Medulla oblongata (tissue), 1 donor: ENCODE measurements around the gene GTF2A2.

Experiments
- DNase-seq: peaks from one replicate; pipeline ENCODE4 v3.0.0-alpha.2; 2015; ENCODE audit errors: extremely low spot score

The GTF2A2 gene

DNA sequence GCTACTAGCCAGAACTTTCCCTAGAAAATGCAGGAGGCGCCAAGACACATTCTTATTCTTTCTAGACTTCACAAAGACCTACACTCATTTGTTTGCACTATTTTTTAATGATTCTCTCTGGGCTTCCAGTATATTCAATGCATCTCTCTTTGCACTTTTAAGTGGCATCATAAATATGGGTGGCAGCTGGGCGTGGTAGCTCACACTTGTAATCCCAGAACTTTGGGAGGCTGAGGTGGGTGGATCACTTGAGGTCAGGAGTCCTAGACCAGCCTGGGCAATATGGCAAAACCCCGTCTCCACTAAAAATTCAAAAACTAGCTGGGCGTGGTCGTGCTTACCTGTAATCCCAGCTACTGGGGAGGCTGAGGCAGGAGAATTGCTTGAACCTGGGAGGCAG, 51.3 kb downstream of the GTF2A2 start:
- DNase-seq: no peak

DNA sequence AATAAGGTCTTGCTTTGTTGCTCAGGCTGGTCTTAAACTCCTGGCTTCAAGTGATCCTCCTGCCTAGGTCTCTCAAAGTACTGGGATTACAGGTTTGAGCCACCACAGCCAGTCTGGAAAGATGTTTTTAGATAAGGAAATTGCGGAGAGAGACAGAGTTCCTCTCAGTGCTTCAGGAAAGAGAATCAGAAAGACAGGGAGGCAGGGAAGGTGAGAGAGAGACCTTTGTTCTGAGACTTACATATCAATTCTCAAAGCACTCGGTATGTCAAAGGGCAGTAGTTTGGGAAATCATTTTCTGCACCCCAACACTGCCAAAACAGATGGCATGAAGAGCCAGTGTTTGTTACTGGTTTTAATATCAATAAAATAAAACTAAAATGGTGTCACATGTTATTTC, 58.9 kb downstream of the GTF2A2 start:
- no peak for DNase-seq

DNA sequence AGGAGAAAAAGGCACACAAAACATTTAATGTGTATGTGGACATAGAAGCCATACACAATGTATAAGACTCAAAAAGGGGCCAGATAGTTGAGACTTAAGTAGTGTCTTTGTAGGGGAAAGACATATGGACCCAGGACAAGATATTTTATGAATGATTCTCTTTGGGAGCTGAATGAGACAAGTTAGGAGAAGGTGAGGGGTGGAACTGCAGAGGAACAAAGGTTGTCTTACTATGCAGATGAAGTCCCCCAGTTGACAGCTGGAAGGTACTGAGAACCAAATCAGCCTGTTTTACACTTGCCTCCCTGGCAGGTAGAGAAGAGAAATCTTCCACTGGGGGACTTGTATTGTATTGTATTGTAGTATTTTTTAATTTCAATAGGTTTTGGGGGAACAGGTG, 60.7 kb downstream of the GTF2A2 start:
- DNase-seq: no peak

DNA sequence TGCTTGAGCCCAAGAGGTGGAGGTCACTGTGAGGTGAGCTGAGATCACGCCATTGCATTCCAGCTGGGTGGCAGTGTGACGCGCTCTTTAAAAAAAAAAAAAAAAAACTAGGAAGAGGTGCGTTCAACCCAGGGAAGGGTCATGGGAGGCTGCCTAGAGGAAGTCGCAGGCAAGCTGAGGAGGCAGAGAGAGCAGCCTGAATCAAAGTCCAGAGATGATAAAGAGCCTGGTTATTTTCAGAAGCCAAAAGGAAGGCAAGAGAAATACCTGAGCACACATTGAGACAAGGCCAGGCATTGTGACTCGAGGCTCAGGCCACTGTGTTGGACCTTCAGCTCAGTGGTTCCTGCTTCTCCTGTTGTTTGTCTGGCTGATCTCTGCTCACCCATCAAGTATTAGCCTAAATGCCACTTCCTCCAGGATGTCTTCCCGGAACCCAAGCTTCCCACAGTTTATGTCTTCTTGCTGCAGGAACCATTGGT, 61.8 kb downstream of the GTF2A2 start:
- no peak for DNase-seq

DNA sequence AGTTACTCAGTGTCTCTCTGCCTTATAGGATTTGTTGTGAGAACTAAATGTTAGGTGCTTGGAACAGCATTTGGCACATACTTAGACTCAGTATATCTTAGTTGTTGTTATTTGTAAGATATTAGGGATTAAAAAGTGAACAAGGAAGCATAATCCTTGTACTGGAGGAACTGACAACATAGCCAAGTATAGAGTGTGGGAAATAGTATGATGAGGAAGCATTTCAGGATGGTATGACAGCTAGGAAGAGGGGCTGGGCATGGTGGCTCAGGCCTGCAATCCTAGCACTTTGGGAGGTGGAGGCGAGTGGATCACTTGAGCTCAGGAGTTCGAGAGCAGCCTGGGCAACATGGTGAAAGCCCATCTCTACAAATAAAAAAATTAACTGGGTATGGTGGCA, 62.3 kb downstream of the GTF2A2 start:
- no peak for DNase-seq

DNA sequence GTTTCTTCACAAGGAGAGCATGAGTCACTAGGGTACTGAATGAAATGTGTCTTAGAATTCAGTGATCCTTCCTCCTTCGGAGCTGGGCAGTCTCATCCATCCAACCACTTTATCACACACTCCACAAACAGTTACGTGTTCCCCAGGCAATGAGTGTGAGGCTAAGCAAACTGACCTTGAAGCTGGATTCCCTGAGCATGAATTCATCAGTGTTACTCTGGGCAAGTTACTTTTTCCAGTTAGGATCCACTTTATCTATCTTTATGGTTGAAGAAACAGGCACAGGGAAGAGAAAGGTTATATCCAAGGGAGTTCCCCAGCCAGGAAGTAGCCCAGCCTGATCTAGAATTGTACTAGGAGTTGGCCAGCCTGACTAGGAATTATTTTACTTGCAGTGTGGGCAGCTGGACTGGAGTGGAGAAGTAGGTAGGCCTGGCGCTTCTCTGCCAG, 62.8 kb downstream of the GTF2A2 start:
- DNase-seq: no peak

DNA sequence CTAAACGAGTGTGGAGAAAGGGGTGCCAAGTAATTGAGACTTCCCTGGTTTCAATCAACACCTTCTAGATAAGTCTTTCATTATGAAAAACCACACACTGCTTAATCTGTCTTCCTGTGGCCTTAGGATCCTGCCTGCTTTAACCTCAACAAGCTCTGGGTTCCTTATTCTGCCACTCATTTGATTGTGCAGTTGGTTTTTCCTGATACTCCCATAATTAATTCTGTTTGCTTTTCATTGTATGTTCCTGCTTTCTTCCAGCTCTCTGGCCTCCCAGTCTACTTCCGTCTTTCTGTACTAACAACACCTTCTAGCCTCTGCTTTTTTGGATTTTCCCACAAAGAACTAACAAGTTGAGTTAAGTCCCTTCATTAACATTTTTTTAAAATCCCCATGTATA, 66.0 kb downstream of the GTF2A2 start:
- DNase-seq: no peak

DNA sequence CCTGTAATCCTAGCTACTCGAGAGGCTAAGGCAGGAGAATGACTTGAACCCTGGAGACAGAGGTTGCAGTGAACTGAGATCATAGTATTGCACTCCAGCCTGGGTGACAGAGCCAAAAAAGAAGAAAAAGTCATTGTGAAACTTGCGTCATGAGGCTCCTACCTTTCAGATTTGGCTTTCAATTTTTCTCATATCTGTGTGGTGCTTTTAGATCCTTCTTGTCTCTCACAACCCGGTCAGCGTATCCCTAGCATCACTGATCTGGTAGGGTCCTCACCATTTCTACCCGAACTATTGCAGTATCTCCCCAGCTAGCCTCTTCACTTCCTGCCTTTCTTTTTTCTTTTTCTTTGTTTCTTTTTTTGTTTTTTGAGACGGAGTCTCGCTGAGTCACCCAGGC, 67.3 kb downstream of the GTF2A2 start:
- no peak for DNase-seq
